DMS 273 (cell line): ENCODE measurements around the gene RNF175.

ENCODE experiments used
- DNase-seq: peaks from one replicate; lab custom pipeline; 2025; ENCODE audit not compliant: unreplicated experiment; lab: John Stamatoyannopoulos, UW

RNF175 gene

GRCh38 chr4:153785910-153786721 is 26.3 kb upstream of the RNF175 start:
- peak; percentile 10 for DNase-seq

- DNase-seq: no peak
Observed at GRCh38 chr4:153784166-153784699, 24.4 kb upstream of the RNF175 start.

GRCh38 chr4:153782581-153782980 is 22.8 kb upstream of the RNF175 start:
- no peak for DNase-seq

GRCh38 chr4:153781717-153782416 is 22.0 kb upstream of the RNF175 start:
- DNase-seq: no peak

GRCh38 chr4:153781280-153781679 is 21.5 kb upstream of the RNF175 start:
- no peak for DNase-seq

GRCh38 chr4:153780876-153781275 is 21.1 kb upstream of the RNF175 start:
- DNase-seq: no peak

GRCh38 chr4:153780221-153780620 is 20.4 kb upstream of the RNF175 start:
- DNase-seq: no peak

GRCh38 chr4:153778383-153778782 is 18.6 kb upstream of the RNF175 start:
- DNase-seq: no peak

GRCh38 chr4:153777421-153777820 is 17.6 kb upstream of the RNF175 start:
- DNase-seq: no peak

- no peak for DNase-seq
Observed at GRCh38 chr4:153776601-153777000, 16.8 kb upstream of the RNF175 start.

GRCh38 chr4:153773236-153773690 is 13.4 kb upstream of the RNF175 start:
- DNase-seq: no peak

- no peak for DNase-seq
Observed at GRCh38 chr4:153771046-153771445, 11.2 kb upstream of the RNF175 start.

- no peak for DNase-seq
Observed at GRCh38 chr4:153766758-153767157, 6.9 kb upstream of the RNF175 start.

GRCh38 chr4:153765894-153766293 is 6.1 kb upstream of the RNF175 start:
- DNase-seq: no peak

GRCh38 chr4:153764601-153765368 is 5.0 kb upstream of the RNF175 start:
- peak; percentile 27 for DNase-seq

- DNase-seq: peak; percentile 12
Observed at GRCh38 chr4:153763404-153763803, 3.6 kb upstream of the RNF175 start.

- DNase-seq: no peak
Observed at GRCh38 chr4:153758688-153759406, 977 bp downstream of the RNF175 start.

GRCh38 chr4:153758136-153758535 is 1.7 kb downstream of the RNF175 start:
- DNase-seq: no peak

GRCh38 chr4:153757407-153757806 is 2.4 kb downstream of the RNF175 start:
- no peak for DNase-seq

- no peak for DNase-seq
Observed at GRCh38 chr4:153755186-153755585, 4.6 kb downstream of the RNF175 start.
